ENCODE measurements around the gene SORL1-AS1.
"Not testable (repeated sequence)": the region's sequence is repeated elsewhere in the genome, so short reads cannot be mapped to it uniquely, and the experiment has no call there.

The SORL1-AS1 gene

GRCh38 chr11:121452609-121453150 is at the start of gene SORL1-AS1:
Gene SORL1-AS1, minus strand, starts transcription at chr11:121452967.
- no peak for DNase-seq (ENCODE audit: low read depth)

GRCh38 chr11:121500717-121501116 is 48.0 kb upstream of the SORL1-AS1 start:
- no peak for DNase-seq (ENCODE audit: low read depth)

- no peak for DNase-seq (ENCODE audit: low read depth)
Measured at GRCh38 chr11:121500275-121500674, 47.5 kb upstream of the SORL1-AS1 start.

- DNase-seq (ENCODE audit: low read depth), result no peak
Measured at GRCh38 chr11:121499405-121499804, 46.6 kb upstream of the SORL1-AS1 start.

- no peak for DNase-seq (ENCODE audit: low read depth)
Measured at GRCh38 chr11:121497176-121497998, 44.6 kb upstream of the SORL1-AS1 start.

- DNase-seq (ENCODE audit: low read depth), result no peak
Measured at GRCh38 chr11:121494355-121495099, 41.8 kb upstream of the SORL1-AS1 start.

GRCh38 chr11:121489823-121490222 is 37.1 kb upstream of the SORL1-AS1 start:
- no peak for DNase-seq (ENCODE audit: low read depth)

GRCh38 chr11:121488641-121489040 is 35.9 kb upstream of the SORL1-AS1 start:
- DNase-seq (ENCODE audit: low read depth), result no peak

GRCh38 chr11:121488170-121488569 is 35.4 kb upstream of the SORL1-AS1 start:
- no peak for DNase-seq (ENCODE audit: low read depth)

- DNase-seq (ENCODE audit: low read depth), result no peak
Measured at GRCh38 chr11:121487191-121487590, 34.4 kb upstream of the SORL1-AS1 start.

GRCh38 chr11:121486054-121486453 is 33.3 kb upstream of the SORL1-AS1 start:
- no peak for DNase-seq (ENCODE audit: low read depth)

- DNase-seq (ENCODE audit: low read depth), result no peak
Measured at GRCh38 chr11:121485216-121485615, 32.4 kb upstream of the SORL1-AS1 start.

GRCh38 chr11:121483805-121484480 is 31.2 kb upstream of the SORL1-AS1 start:
- no peak for DNase-seq (ENCODE audit: low read depth)

- no peak for DNase-seq (ENCODE audit: low read depth)
Measured at GRCh38 chr11:121482231-121483129, 29.7 kb upstream of the SORL1-AS1 start.

GRCh38 chr11:121481484-121482230 is 28.9 kb upstream of the SORL1-AS1 start:
- not testable (repeated sequence) for DNase-seq (ENCODE audit: low read depth)

- no peak for DNase-seq (ENCODE audit: low read depth)
Measured at GRCh38 chr11:121479698-121480238, 27.0 kb upstream of the SORL1-AS1 start.

GRCh38 chr11:121478895-121479697 is 26.3 kb upstream of the SORL1-AS1 start:
- no peak for DNase-seq (ENCODE audit: low read depth)

- DNase-seq (ENCODE audit: low read depth), result no peak
Measured at GRCh38 chr11:121478226-121478894, 25.6 kb upstream of the SORL1-AS1 start.

Measured in stimulated activated CD8-positive, alpha-beta memory T cell treated with anti-CD3 and anti-CD28 coated beads, Interleukin-15, amount 100 ng/mL, for 24 hours (primary cell).